Gastroesophageal sphincter (tissue), 4 donors: ENCODE data around the gene PARD3. TPM values are rescaled to one million over a fixed set of nuclear protein-coding genes. Genes with fewer than 3 reads are reported as not detected.

Source experiments
- ATAC-seq: fragments of 150-250 bp; one replicate; pipeline ENCODE4 v1.9.1; 2016; ENCODE audit warnings: mild to moderate bottlenecking, moderate library complexity
- H3K27ac ChIP-seq, 4 donors: fragments of 200-600 bp; sonication (generic) in 3 of 4; 1 replicate in 3 of 4; 2 replicates in 1 of 4; pipeline ENCODE4 v1.5.1; 2016 to 2019
- H3K27me3 ChIP-seq: fragments of 200-600 bp; sonication (generic); one replicate; pipeline ENCODE4 v1.5.1; 2019
- H3K36me3 ChIP-seq, 2 donors: fragments of 200-600 bp; sonication (generic); one replicate each; pipeline ENCODE4 v1.5.1; 2019; ENCODE audit warnings: control low read depth in 1 of 2
- H3K4me1 ChIP-seq, 3 donors: fragments of 200-600 bp; sonication (generic); 1 replicate in 2 of 3; 2 replicates in 1 of 3; pipeline ENCODE4 v1.5.1; 2016 to 2019; ENCODE audit warnings: control low read depth in 2 of 3
- H3K4me3 ChIP-seq, 2 donors: fragments of 200-600 bp; sonication (generic); one replicate each; pipeline ENCODE4 v1.5.1; 2019; ENCODE audit warnings: mild to moderate bottlenecking in 1 of 2, moderate library complexity in 1 of 2
- H3K9me3 ChIP-seq, 3 donors: fragments of 200-600 bp; sonication (generic); one replicate each; pipeline ENCODE4 v1.5.1; 2017 to 2019; ENCODE audit warnings: control low read depth in 2 of 3
- CTCF ChIP-seq, 4 experiments: fragments of 200-600 bp in 2 of 4; fragments of 450-650 bp in 2 of 4; sonication (generic) in 1 of 4; IDR thresholded peaks; one replicate each; pipeline ENCODE4 v1.5.1; 2017 to 2019; ENCODE audit warnings: antibody characterized with exemption in 4 of 4, mild to moderate bottlenecking in 2 of 4, moderate library complexity in 2 of 4
- EP300 ChIP-seq: sonication (generic); formaldehyde crosslinking; IDR thresholded peaks from one replicate; pipeline ENCODE4 v1.6.1; 2017; ENCODE audit warnings: antibody characterized with exemption, mild to moderate bottlenecking
- POLR2A ChIP-seq, 2 donors: fragments of 450-650 bp; IDR thresholded peaks; one replicate each; pipeline ENCODE4 v1.6.1; 2017; ENCODE audit warnings: antibody characterized with exemption in 2 of 2, mild to moderate bottlenecking in 2 of 2, moderate library complexity in 1 of 2
- POLR2AphosphoS5 ChIP-seq: sonication (generic); formaldehyde crosslinking; IDR thresholded peaks from one replicate; pipeline ENCODE4 v1.6.1; 2017; ENCODE audit warnings: antibody characterized with exemption
- WGBS, 2 donors: methylation state at CpG; one replicate each; pipeline ENCODE4 v1.1.5; 2018; ENCODE audit warnings: low coverage in 1 of 2; 5-methylcytosine and 5-hydroxymethylcytosine counted together
- total RNA-seq, 4 donors: library from RNA; depleted of rRNA; stranded (reverse); fragments of >200 nt; gene quantifications; one replicate each; pipeline ENCODE4 v1.1.0, GENCODE V29; 2016

The PARD3 gene
- total RNA-seq, 4 donors from 2014 or later: 101 to 127 (median 115) TPM

GRCh38 chr10:34413756-34414587 is 401.1 kb downstream of the PARD3 start:
- H3K4me1 ChIP-seq: no peaks in the 10 kb centered on the region
- H3K9me3 ChIP-seq: no peaks in the 10 kb centered on the region
- H3K27ac ChIP-seq: no peak overlapping the region
- H3K4me3 ChIP-seq: no peak overlapping the region
- TF ChIP-seq CTCF (IDR thresholded peaks at IDR 0.05) (no peak), POLR2AphosphoS5 (no peak), POLR2A (IDR thresholded peaks at IDR 0.05) (no peak)
- no peaks in the 10 kb centered on the region for H3K36me3 ChIP-seq
- no peaks in the 10 kb centered on the region for H3K27me3 ChIP-seq
- WGBS, 2 donors: 77 to 89% methylated on average over 8 to 11 of the region's 11 CpGs
- no peak for ATAC-seq

- no peaks in the 10 kb centered on the region for H3K27me3 ChIP-seq
- H3K36me3 ChIP-seq: no peaks in the 10 kb centered on the region
- H3K27ac ChIP-seq: no peak overlapping the region
- 86 to 100% methylated on average over 3 of the region's 3 CpGs for WGBS, 2 donors
- TF ChIP-seq CTCF (IDR thresholded peaks at IDR 0.05): no peak
- TF ChIP-seq POLR2AphosphoS5: no peak
- TF ChIP-seq POLR2A (IDR thresholded peaks at IDR 0.05): no peak
- TF ChIP-seq EP300: no peak
- H3K4me3 ChIP-seq: no peak overlapping the region
- H3K9me3 ChIP-seq: no peaks in the 10 kb centered on the region
- no peak for ATAC-seq
- no peaks in the 10 kb centered on the region for H3K4me1 ChIP-seq
Observed at GRCh38 chr10:34413214-34413613, 401.9 kb downstream of the PARD3 start.

- no peak for TF ChIP-seq POLR2AphosphoS5
- TF ChIP-seq EP300: no peak
- no peak for TF ChIP-seq CTCF (IDR thresholded peaks at IDR 0.05)
- no peak for TF ChIP-seq POLR2A (IDR thresholded peaks at IDR 0.05)
- H3K27ac ChIP-seq: no peak overlapping the region
- no peaks in the 10 kb centered on the region for H3K36me3 ChIP-seq
- 80 to 86% methylated on average over 3 of the region's 3 CpGs for WGBS, 2 donors
- ATAC-seq: no peak
- no peaks in the 10 kb centered on the region for H3K9me3 ChIP-seq
- no peak overlapping the region for H3K4me3 ChIP-seq
- H3K27me3 ChIP-seq: no peaks in the 10 kb centered on the region
- H3K4me1 ChIP-seq: peaks cover 0 to 16% (median 0%) of the 10 kb centered on the region in 3 donors
Observed at GRCh38 chr10:34408956-34409355, 406.1 kb downstream of the PARD3 start.

GRCh38 chr10:34408381-34408780 is 406.7 kb downstream of the PARD3 start:
- no peaks in the 10 kb centered on the region for H3K36me3 ChIP-seq
- TF ChIP-seq POLR2A (IDR thresholded peaks at IDR 0.05): no peak
- no peak for TF ChIP-seq POLR2AphosphoS5
- no peak for TF ChIP-seq CTCF (IDR thresholded peaks at IDR 0.05)
- TF ChIP-seq EP300: no peak
- no peaks in the 10 kb centered on the region for H3K27me3 ChIP-seq
- peaks cover 0 to 22% (median 0%) of the 10 kb centered on the region in 3 donors for H3K4me1 ChIP-seq
- no peaks in the 10 kb centered on the region for H3K9me3 ChIP-seq
- WGBS, 2 donors: 72 to 75% methylated on average over 2 of the region's 2 CpGs
- no peak overlapping the region for H3K27ac ChIP-seq
- H3K4me3 ChIP-seq: no peak overlapping the region
- no peak for ATAC-seq

- H3K36me3 ChIP-seq: no peaks in the 10 kb centered on the region
- ATAC-seq: no peak
- H3K27me3 ChIP-seq: no peaks in the 10 kb centered on the region
- H3K4me3 ChIP-seq: no peak overlapping the region
- H3K9me3 ChIP-seq: no peaks in the 10 kb centered on the region
- no peak for TF ChIP-seq POLR2A (IDR thresholded peaks at IDR 0.05)
- TF ChIP-seq EP300: no peak
- TF ChIP-seq POLR2AphosphoS5: no peak
- no peak for TF ChIP-seq CTCF (IDR thresholded peaks at IDR 0.05)
- H3K4me1 ChIP-seq: peaks cover 0 to 25% (median 0%) of the 10 kb centered on the region in 3 donors
- WGBS, 2 donors: 40 to 62% methylated on average over 3 to 6 of the region's 7 CpGs
- no peak overlapping the region for H3K27ac ChIP-seq
Observed at GRCh38 chr10:34407324-34407805, 407.7 kb downstream of the PARD3 start.
